H9 (cell line): Measurements from ENCODE around the gene PDE4C. TPM values are rescaled to one million over a fixed set of nuclear protein-coding genes. Genes with fewer than 3 reads are reported as not detected.
A peak's percentile ranks its signal among the peaks of the same experiment; 100 is the strongest.

ENCODE experiments used
- DNase-seq: peaks from one replicate; pipeline ENCODE4 v3.0.0-alpha.2; 2017
- H2AFZ ChIP-seq: one replicate; pipeline ENCODE4 v1.6.1; 2013; ENCODE audit warnings: mild to moderate bottlenecking, low read length, control low read depth, moderate library complexity
- H2AK5ac ChIP-seq: 2 replicates; pipeline ENCODE4 v1.6.1; 2013; ENCODE audit warnings: low read length, control low read depth, mixed read lengths; ENCODE audit not compliant: insufficient read length
- H2BK120ac ChIP-seq: one replicate; pipeline ENCODE4 v1.6.1; 2013; ENCODE audit warnings: low read depth, mild to moderate bottlenecking, low read length, control low read depth, inconsistent platforms; ENCODE audit not compliant: poor library complexity, severe bottlenecking
- H2BK12ac ChIP-seq: 2 replicates; pipeline ENCODE4 v1.6.1; 2013; ENCODE audit warnings: low read length, control low read depth, mixed read lengths, low read depth; ENCODE audit not compliant: insufficient read length
- H2BK15ac ChIP-seq: 2 replicates; pipeline ENCODE4 v1.6.1; 2013; ENCODE audit warnings: low read depth, low read length, control low read depth
- H2BK20ac ChIP-seq: one replicate; pipeline ENCODE4 v1.6.1; 2013; ENCODE audit warnings: low read depth, mild to moderate bottlenecking, low read length, control low read depth, inconsistent platforms; ENCODE audit not compliant: poor library complexity, severe bottlenecking
- H2BK5ac ChIP-seq: 2 replicates; pipeline ENCODE4 v1.6.1; 2013; ENCODE audit warnings: low read length, control low read depth, mixed read lengths; ENCODE audit not compliant: insufficient read length
- H3K14ac ChIP-seq: 2 replicates; pipeline ENCODE4 v1.6.1; 2013; ENCODE audit warnings: low read length, control low read depth; ENCODE audit not compliant: insufficient read depth
- H3K18ac ChIP-seq: 2 replicates; pipeline ENCODE4 v1.6.1; 2013; ENCODE audit warnings: low read depth, mild to moderate bottlenecking, mixed read lengths, low read length, control low read depth; ENCODE audit not compliant: insufficient read length
- H3K23ac ChIP-seq: 2 replicates; pipeline ENCODE4 v1.6.1; 2013; ENCODE audit warnings: low read length, control low read depth, mixed read lengths, low read depth; ENCODE audit not compliant: insufficient read length
- H3K23me2 ChIP-seq: 2 replicates; pipeline ENCODE4 v1.6.1; 2013; ENCODE audit warnings: low read depth, mild to moderate bottlenecking, mixed read lengths, low read length, control low read depth; ENCODE audit not compliant: insufficient read length, poor library complexity, severe bottlenecking
- H3K27ac ChIP-seq: 2 replicates; pipeline ENCODE4 v1.5.1; 2013; ENCODE audit warnings: low read length, control low read depth, mixed read lengths, low read depth; ENCODE audit not compliant: insufficient read length
- H3K27me3 ChIP-seq: 2 replicates; pipeline ENCODE4 v1.6.1; 2013; ENCODE audit warnings: low read length, control low read depth, inconsistent platforms; ENCODE audit not compliant: insufficient read depth
- H3K4ac ChIP-seq: 2 replicates; pipeline ENCODE4 v1.6.1; 2013; ENCODE audit warnings: low read depth, mild to moderate bottlenecking, control low read depth, inconsistent platforms, low read length, moderate library complexity
- H3K4me1 ChIP-seq: 2 replicates; pipeline ENCODE4 v1.6.1; 2013; ENCODE audit warnings: low read length, control low read depth, inconsistent platforms; ENCODE audit not compliant: insufficient read depth
- H3K4me2 ChIP-seq: 2 replicates; pipeline ENCODE4 v1.6.1; 2013; ENCODE audit warnings: low read length, control low read depth, mixed read lengths; ENCODE audit not compliant: insufficient read length, insufficient read depth
- H3K56ac ChIP-seq: 2 replicates; pipeline ENCODE4 v1.6.1; 2013; ENCODE audit warnings: low read depth, mild to moderate bottlenecking, mixed read lengths, low read length, control low read depth; ENCODE audit not compliant: insufficient read length
- H3K79me1 ChIP-seq: 2 replicates; pipeline ENCODE4 v1.6.1; 2013; ENCODE audit warnings: low read depth, mild to moderate bottlenecking, moderate library complexity, low read length, control low read depth, inconsistent platforms; ENCODE audit not compliant: insufficient read depth, poor library complexity, severe bottlenecking
- H3K79me2 ChIP-seq: 2 replicates; pipeline ENCODE4 v1.6.1; 2013; ENCODE audit warnings: low read length, control low read depth, inconsistent platforms; ENCODE audit not compliant: insufficient read depth
- H3K9ac ChIP-seq: 2 replicates; pipeline ENCODE4 v1.6.1; 2013; ENCODE audit warnings: low read length, control low read depth, mixed read lengths; ENCODE audit not compliant: insufficient read length; ENCODE audit errors: extremely low read depth
- H3K9me3 ChIP-seq: one replicate; pipeline ENCODE4 v1.6.1; 2013; ENCODE audit warnings: low read depth, low read length, inconsistent platforms; ENCODE audit not compliant: control insufficient read depth
- H3T11ph ChIP-seq: one replicate; pipeline ENCODE4 v1.6.1; 2013; ENCODE audit warnings: mild to moderate bottlenecking, low read length, control low read depth, inconsistent platforms
- H4K20me1 ChIP-seq: one replicate; pipeline ENCODE4 v1.6.1; 2013; ENCODE audit not compliant: control insufficient read depth, insufficient read length, insufficient read depth
- H4K5ac ChIP-seq: 2 replicates; pipeline ENCODE4 v1.6.1; 2013; ENCODE audit warnings: low read depth, mild to moderate bottlenecking, mixed read lengths, low read length, control low read depth; ENCODE audit not compliant: insufficient read length
- H4K8ac ChIP-seq: replicated peaks from 2 replicates; pipeline ENCODE4 v1.6.1; 2013; ENCODE audit warnings: low read length, control low read depth, mixed read lengths, low read depth; ENCODE audit not compliant: insufficient read length
- H4K91ac ChIP-seq: 2 replicates; pipeline ENCODE4 v1.6.1; 2013; ENCODE audit warnings: low read depth, mild to moderate bottlenecking, moderate library complexity, mixed read lengths, low read length, control low read depth; ENCODE audit not compliant: insufficient read length
- H3K27ac Mint-ChIP-seq, 3 experiments: 2 replicates in 2 of 3; 3 replicates in 1 of 3; pipeline ENCODE4 v1.8.0; 2020 to 2021; ENCODE audit warnings: mixed read lengths in 3 of 3, mild to moderate bottlenecking in 1 of 3, moderate library complexity in 1 of 3
- H3K27me3 Mint-ChIP-seq: 2 replicates; pipeline ENCODE4 v1.8.0; 2021; ENCODE audit warnings: low read depth, mild to moderate bottlenecking, moderate library complexity, mixed read lengths
- H3K36me3 Mint-ChIP-seq, 3 experiments: 2 replicates in 2 of 3; 3 replicates in 1 of 3; pipeline ENCODE4 v1.8.0; 2020 to 2021; ENCODE audit warnings: low read depth in 3 of 3, mixed read lengths in 3 of 3; ENCODE audit not compliant: insufficient read depth in 1 of 3
- H3K4me1 Mint-ChIP-seq, 2 experiments: 2 replicates each; pipeline ENCODE4 v1.8.0; 2020; ENCODE audit warnings: mixed read lengths in 2 of 2
- H3K4me3 Mint-ChIP-seq, 2 experiments: 2 replicates in 1 of 2; 3 replicates in 1 of 2; pipeline ENCODE4 v1.8.0; 2020 to 2021; ENCODE audit warnings: mild to moderate bottlenecking in 2 of 2, mixed read lengths in 2 of 2, moderate library complexity in 1 of 2
- H3K9me3 Mint-ChIP-seq, 2 experiments: 2 replicates in 1 of 2; 3 replicates in 1 of 2; pipeline ENCODE4 v1.8.0; 2020; ENCODE audit warnings: mild to moderate bottlenecking in 2 of 2, mixed read lengths in 2 of 2, moderate library complexity in 1 of 2
- CTCF ChIP-seq: fragments of 200-600 bp; sonication (generic); conservative IDR thresholded peaks from 3 replicates; pipeline ENCODE4 v1.8.0; 2021; ENCODE audit warnings: antibody characterized with exemption, mild to moderate bottlenecking
- WGBS: extraction: QIAGEN DNeasy Blood & Tissue Kit; methylation state at CpG from one replicate; pipeline ENCODE4 v1.1.7; 2013; ENCODE audit warnings: missing lambda C conversion rate, low lambda C conversion rate, mixed read lengths; ENCODE audit not compliant: insufficient read length; ENCODE audit errors: extremely low coverage; 5-methylcytosine and 5-hydroxymethylcytosine counted together
- total RNA-seq: library from RNA; stranded (reverse); gene quantifications from 2 replicates; pipeline ENCODE4 v1.2.1, GENCODE V29; 2021

The PDE4C gene
- total RNA-seq, 1 experiment from 2014 or later, result 1.8 TPM

- no peaks in the 10 kb centered on the region for H3K79me1 ChIP-seq
- peak overlapping the region; percentile 71 for H3K4me2 ChIP-seq
- H3K79me2 ChIP-seq, result no peaks in the 10 kb centered on the region
- Mint-ChIP-seq H3K27me3 (peaks cover 34% of the 10 kb centered on the region), H3K27ac (peak overlapping the region; percentile 96 to 99 (median 97)), H3K9me3 (peaks cover 0 to 2% of the 10 kb centered on the region in 2 experiments; a peak in 1 of 5 replicates), H3K4me3 (peak overlapping the region; percentile 78 to 97), H3K4me1 (peaks cover 28 to 39% of the 10 kb centered on the region in 2 experiments), H3K36me3 (no peaks in the 10 kb centered on the region; a peak in 1 of 7 replicates)
- DNase-seq, result peak; percentile 96
- H3K23me2 ChIP-seq, result peaks cover 4% of the 10 kb centered on the region
- H3K14ac ChIP-seq, result peak overlapping the region; percentile 68; the same call in 1 of the 2 replicates
- H3K56ac ChIP-seq, result no peak overlapping the region
- H3K18ac ChIP-seq, result peak overlapping the region; percentile 86
- no peak overlapping the region for H2AK5ac ChIP-seq
- H3K9me3 ChIP-seq, result no peaks in the 10 kb centered on the region
- H2BK15ac ChIP-seq, result no peak overlapping the region
- H2AFZ ChIP-seq, result no peak overlapping the region
- TF ChIP-seq CTCF, result no peak
- no peaks in the 10 kb centered on the region; the same call in 1 of the 2 replicates for H3K4me1 ChIP-seq
- no peak overlapping the region for H2BK12ac ChIP-seq
- H3K4ac ChIP-seq, result no peak overlapping the region
- H4K20me1 ChIP-seq, result no peaks in the 10 kb centered on the region
- H4K8ac ChIP-seq, result no peak overlapping the region
- no peak overlapping the region for H2BK120ac ChIP-seq
- H4K5ac ChIP-seq, result no peak overlapping the region
- peak overlapping the region; percentile 76 for H3K9ac ChIP-seq
- H3T11ph ChIP-seq, result no peak overlapping the region
- H3K27me3 ChIP-seq, result peaks cover 2% of the 10 kb centered on the region; the same call in 1 of the 2 replicates
- H3K23ac ChIP-seq, result no peak overlapping the region
- no peak overlapping the region for H4K91ac ChIP-seq
- H2BK5ac ChIP-seq, result no peak overlapping the region
- H3K27ac ChIP-seq, result peak overlapping the region; percentile 6
- WGBS, result no CpG with 5 or more reads among the region's 39 CpGs
- H2BK20ac ChIP-seq, result no peak overlapping the region
These were observed 2.2 kb downstream of the PDE4C start for GRCh38 chr19:18223860-18224524.
